MCF 10A (cell line): Measurements from ENCODE around the gene SNAPC4. TPM values are rescaled to one million over a fixed set of nuclear protein-coding genes. Genes with fewer than 3 reads are reported as not detected.

ENCODE experiments used
- BruUV-seq: library from RNA; stranded (reverse); fragments of 400-500 nt; replicated peaks from 2 replicates; lab custom pipeline; 2021; lab: Mats Ljungman, UMichigan
- CTCF ChIA-PET: fragments of 300-600 bp; sonication (Branson Sonifier 250); formaldehyde crosslinking; extraction: SDS; loops from one replicate; lab custom pipeline; 2021; ENCODE audit warnings: antibody characterized with exemption, inconsistent platforms; lab: Yijun Ruan, JAX
- POLR2A ChIA-PET: fragments of 300-600, 350-650 bp; sonication (Branson Sonifier 250); formaldehyde crosslinking; extraction: SDS; loops from one replicate; lab custom pipeline; 2020; ENCODE audit warnings: antibody characterized with exemption, inconsistent platforms; lab: Yijun Ruan, JAX
- DNase-seq: peaks from one replicate; pipeline ENCODE4 v3.0.0-alpha.2; 2018; ENCODE audit not compliant: unreplicated experiment
- H3K27ac Mint-ChIP-seq: one replicate; pipeline ENCODE4 v1.8.0; 2022; ENCODE audit warnings: mild to moderate bottlenecking, low read depth, mixed read lengths; ENCODE audit not compliant: unreplicated experiment
- H3K27me3 Mint-ChIP-seq: one replicate; pipeline ENCODE4 v1.8.0; 2022; ENCODE audit warnings: mixed read lengths; ENCODE audit not compliant: insufficient read depth, unreplicated experiment
- H3K36me3 Mint-ChIP-seq: one replicate; pipeline ENCODE4 v1.8.0; 2022; ENCODE audit warnings: mild to moderate bottlenecking, moderate library complexity, mixed read lengths; ENCODE audit not compliant: insufficient read depth, unreplicated experiment
- H3K4me1 Mint-ChIP-seq: one replicate; pipeline ENCODE4 v1.8.0; 2022; ENCODE audit warnings: mixed read lengths; ENCODE audit not compliant: insufficient read depth, unreplicated experiment
- H3K4me3 Mint-ChIP-seq: one replicate; pipeline ENCODE4 v1.8.0; 2022; ENCODE audit warnings: mild to moderate bottlenecking, moderate library complexity, mixed read lengths; ENCODE audit not compliant: unreplicated experiment
- H3K9me3 Mint-ChIP-seq: one replicate; pipeline ENCODE4 v1.8.0; 2022; ENCODE audit warnings: mixed read lengths; ENCODE audit not compliant: unreplicated experiment
- intact Hi-C: fragments of 100-400 bp; cut with micrococcal nuclease; formaldehyde crosslinking; loops from 2 replicates; pipeline ENCODE4 v1.14.1; 2022
- total RNA-seq: library from RNA; stranded (reverse); gene quantifications from 2 replicates; pipeline ENCODE4 v1.2.3, GENCODE V29; 2022
- TF ChIP-seq, protein P1 (sequence below): fragments of 200-600 bp; IDR thresholded peaks from one replicate; pipeline ENCODE4 v1.8.0; 2022; ENCODE audit warnings: antibody characterized with exemption, mild to moderate bottlenecking; ENCODE audit not compliant: unreplicated experiment

The SNAPC4 gene
- total RNA-seq, 1 experiment from 2014 or later: 9.9 TPM

DNA sequence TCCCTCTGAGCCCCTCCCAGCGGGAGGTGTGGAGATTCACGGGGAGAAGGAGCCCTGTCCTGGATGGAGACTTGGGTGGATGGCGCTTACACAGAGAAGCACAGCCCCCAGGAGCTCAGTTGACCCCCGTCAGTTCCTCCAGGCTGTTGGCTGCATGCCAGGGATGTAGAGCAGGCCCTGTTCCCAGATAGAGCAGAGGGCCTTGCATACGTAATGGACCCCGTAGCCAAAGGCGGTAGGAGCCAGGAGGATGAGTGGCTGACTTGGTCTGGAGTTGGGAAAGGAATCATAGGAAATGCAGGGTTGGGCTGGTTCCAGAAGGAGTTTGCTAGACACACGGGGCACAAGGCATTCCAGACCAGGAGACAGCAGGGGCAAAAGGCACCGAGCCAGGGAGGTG lies 13.0 kb upstream of the SNAPC4 start:
- CTCF ChIA-PET: interaction anchor here (1.8 to 2.5 kb wide), 3 partner anchors 11 to 213 kb away, joined by 4 to 9 read pairs (median 6); no protein-coding TSS in a partner anchor
- no peaks in the 10 kb centered on the region for H3K9me3 Mint-ChIP-seq
- TF ChIP-seq, protein P1, sequence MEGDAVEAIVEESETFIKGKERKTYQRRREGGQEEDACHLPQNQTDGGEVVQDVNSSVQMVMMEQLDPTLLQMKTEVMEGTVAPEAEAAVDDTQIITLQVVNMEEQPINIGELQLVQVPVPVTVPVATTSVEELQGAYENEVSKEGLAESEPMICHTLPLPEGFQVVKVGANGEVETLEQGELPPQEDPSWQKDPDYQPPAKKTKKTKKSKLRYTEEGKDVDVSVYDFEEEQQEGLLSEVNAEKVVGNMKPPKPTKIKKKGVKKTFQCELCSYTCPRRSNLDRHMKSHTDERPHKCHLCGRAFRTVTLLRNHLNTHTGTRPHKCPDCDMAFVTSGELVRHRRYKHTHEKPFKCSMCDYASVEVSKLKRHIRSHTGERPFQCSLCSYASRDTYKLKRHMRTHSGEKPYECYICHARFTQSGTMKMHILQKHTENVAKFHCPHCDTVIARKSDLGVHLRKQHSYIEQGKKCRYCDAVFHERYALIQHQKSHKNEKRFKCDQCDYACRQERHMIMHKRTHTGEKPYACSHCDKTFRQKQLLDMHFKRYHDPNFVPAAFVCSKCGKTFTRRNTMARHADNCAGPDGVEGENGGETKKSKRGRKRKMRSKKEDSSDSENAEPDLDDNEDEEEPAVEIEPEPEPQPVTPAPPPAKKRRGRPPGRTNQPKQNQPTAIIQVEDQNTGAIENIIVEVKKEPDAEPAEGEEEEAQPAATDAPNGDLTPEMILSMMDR: no peak
- POLR2A ChIA-PET: interaction anchor here (0.6 to 5.1 kb wide), 5 partner anchors 12 to 215 kb away, joined by 3 to 34 read pairs (median 5); partner anchors contain the start of gene INPP5E
- no peaks in the 10 kb centered on the region for H3K27me3 Mint-ChIP-seq
- BruUV-seq: no TSS peak
- peaks cover 19% of the 10 kb centered on the region for H3K4me1 Mint-ChIP-seq
- peaks cover 63% of the 10 kb centered on the region for H3K36me3 Mint-ChIP-seq
- intact Hi-C loops: no loop called here
- DNase-seq: no peak
- H3K27ac Mint-ChIP-seq: no peak overlapping the region
- no peak overlapping the region for H3K4me3 Mint-ChIP-seq

DNA sequence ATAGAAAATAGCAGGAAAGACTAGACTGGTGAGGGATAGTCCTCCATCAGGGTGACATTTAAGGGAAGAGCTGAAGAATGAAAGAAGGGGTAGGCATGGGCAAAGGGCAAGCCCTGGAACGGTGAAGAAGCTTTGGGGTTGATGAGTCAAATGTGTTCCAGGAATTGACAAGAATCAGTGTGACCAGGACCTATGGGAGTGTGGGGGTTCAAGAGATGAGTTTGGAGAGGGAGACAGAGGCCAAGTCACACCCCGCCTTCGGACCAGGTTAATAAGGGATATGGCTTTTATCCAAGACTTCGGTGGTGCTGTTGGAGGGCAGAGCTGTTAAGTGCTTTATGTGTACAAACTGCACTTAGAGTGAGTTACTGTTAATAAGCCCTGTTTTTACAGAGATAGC lies 11.4 kb upstream of the SNAPC4 start:
- ChIA-PET CTCF (interaction anchor here (2.5 kb wide), 1 partner anchor 13 kb away, joined by 6 read pairs; no protein-coding TSS in a partner anchor), POLR2A (interaction anchor here (0.7 to 5.1 kb wide), 9 partner anchors 8 to 83 kb away, joined by 3 to 37 read pairs (median 6); partner anchors contain the start of genes DNLZ, INPP5E and SNAPC4)
- TF ChIP-seq, protein P1: no peak
- Mint-ChIP-seq H3K4me3 (peak overlapping the region; percentile 96), H3K4me1 (peaks cover 19% of the 10 kb centered on the region), H3K36me3 (peaks cover 63% of the 10 kb centered on the region), H3K9me3 (no peaks in the 10 kb centered on the region), H3K27me3 (no peaks in the 10 kb centered on the region), H3K27ac (peak overlapping the region; percentile 97)
- intact Hi-C loops: no loop called here
- TSS peak; percentile 44 for BruUV-seq
- DNase-seq: no peak

DNA sequence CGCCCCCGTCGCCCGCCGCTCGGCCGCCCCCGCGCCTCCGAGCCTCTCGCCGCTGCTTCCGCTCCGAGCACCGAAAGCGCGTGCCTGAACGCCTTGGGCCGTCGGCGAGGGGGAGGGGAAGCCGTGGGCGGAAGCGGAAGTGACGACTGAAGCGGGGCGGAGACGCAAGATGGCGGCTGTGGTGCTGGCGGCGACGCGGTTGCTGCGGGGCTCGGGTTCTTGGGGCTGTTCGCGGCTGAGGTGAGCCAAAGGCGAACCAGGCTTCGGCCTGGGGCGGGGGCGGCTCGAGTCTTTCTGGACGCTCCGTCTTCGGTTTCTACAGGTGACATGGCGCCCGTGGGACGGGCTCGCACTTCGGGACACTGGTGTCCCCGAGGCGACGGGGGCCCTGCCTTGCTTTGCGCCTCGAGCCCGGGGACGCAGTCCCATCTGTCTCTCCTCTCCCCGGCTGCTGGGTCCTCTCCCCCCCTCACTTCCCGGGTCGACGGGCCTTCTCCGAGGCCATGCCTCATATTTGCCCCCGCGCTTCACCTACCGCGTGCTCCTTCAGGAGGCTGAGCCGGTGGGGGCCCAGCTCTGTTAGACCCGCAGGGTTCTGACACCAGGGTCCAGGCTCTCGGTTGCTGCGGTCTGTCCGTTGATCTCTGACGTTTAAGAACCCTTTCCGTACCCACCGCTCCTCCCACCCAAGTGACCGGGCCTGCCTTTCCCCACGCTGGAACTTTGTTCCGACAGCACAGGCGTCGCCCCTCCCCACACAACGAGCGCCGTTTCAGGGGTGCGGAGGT lies 10.7 kb upstream of the SNAPC4 start, which contains the start of the genes ENTR1 and PMPCA:
ENTR1 (minus strand) TSS at position 115 of the 788 bp plus-strand sequence. CDS start 217 bp downstream, outside the sequence.
PMPCA (plus strand) TSS at position 159 of the 788 bp plus-strand sequence; CDS start at position 170, 11 bp downstream.
- Mint-ChIP-seq H3K36me3 (peaks cover 63% of the 10 kb centered on the region), H3K27me3 (no peaks in the 10 kb centered on the region), H3K4me3 (peak within 1 kb of the TSS; percentile 96), H3K4me1 (peaks cover 19% of the 10 kb centered on the region), H3K9me3 (no peaks in the 10 kb centered on the region), H3K27ac (peak within 1 kb of the TSS; percentile 97)
- intact Hi-C loops: no loop called here
- ChIA-PET CTCF (interaction anchor here (0.6 to 1.7 kb wide), 4 partner anchors 10 to 75 kb away, joined by 3 to 14 read pairs (median 3); no protein-coding TSS in a partner anchor), POLR2A (interaction anchor here (0.5 to 5.1 kb wide), 13 partner anchors 9 to 302 kb away, joined by 3 to 37 read pairs (median 3); partner anchors contain the start of genes DNLZ, INPP5E and SNAPC4)
- DNase-seq: peak; percentile 90
- TF ChIP-seq, protein P1: no peak
- no TSS peak for BruUV-seq
